Activated naive CD8-positive, alpha-beta T cell (primary cell): ENCODE measurements around the gene ACTRT3.

Experiments
- H3K27ac Mint-ChIP-seq: one replicate; pipeline ENCODE4 v1.8.0; 2021; ENCODE audit warnings: mixed read lengths
- H3K27me3 Mint-ChIP-seq: one replicate; pipeline ENCODE4 v1.8.0; 2021; ENCODE audit warnings: mixed read lengths
- H3K36me3 Mint-ChIP-seq: one replicate; pipeline ENCODE4 v1.8.0; 2021; ENCODE audit warnings: mixed read lengths
- H3K4me1 Mint-ChIP-seq: one replicate; pipeline ENCODE4 v1.8.0; 2021; ENCODE audit warnings: low read depth, mixed read lengths
- H3K4me3 Mint-ChIP-seq: one replicate; pipeline ENCODE4 v1.8.0; 2021; ENCODE audit warnings: mild to moderate bottlenecking, mixed read lengths
- H3K9me3 Mint-ChIP-seq: one replicate; pipeline ENCODE4 v1.8.0; 2021; ENCODE audit warnings: low read depth, mixed read lengths

Gene ACTRT3

DNA sequence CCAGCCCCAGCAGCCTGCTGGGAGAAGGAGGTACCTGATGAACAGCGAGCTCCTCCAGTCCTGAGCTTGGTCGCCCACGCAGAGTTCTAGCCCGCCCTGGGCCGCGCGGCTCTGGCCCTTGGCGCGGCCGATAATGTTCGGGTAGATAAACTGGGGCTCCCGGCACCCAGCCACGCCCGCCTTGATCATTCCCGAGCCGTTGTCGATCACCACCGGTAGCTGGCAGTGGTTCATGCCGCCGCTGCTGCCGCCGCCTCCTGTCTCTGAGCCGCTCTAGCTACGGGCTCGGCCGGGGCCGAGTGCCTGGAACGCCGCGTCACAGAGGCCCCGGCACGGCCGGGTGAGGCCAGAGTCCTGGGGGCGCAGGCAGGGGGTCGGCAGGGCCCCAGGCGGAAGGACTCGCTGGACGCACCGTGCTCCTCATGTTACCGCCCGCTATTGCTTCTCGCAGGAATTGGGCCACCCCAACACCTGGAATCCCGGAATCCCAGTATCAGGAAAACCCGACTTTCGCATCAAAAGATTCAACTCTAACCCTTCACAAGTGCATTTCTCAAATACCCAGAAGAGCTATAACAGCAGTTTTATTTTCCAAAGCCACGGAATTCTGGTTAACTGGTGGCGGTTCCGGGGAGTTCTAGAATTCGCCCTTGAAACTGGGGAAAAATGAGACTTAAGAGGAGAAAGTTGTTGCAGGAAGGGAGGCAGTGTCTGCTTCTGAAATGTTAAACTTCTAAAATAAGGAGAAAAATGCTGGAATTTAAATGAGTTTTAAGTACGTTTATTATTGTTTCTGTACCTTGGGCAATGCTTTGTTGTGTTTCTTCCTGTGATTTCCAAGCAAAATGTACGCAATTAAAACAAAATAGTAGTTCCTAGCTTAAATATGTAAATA is at the start of gene ACTRT3:
ACTRT3 (minus strand) TSS at position 275 of the 895 bp plus-strand sequence; CDS start at position 234, 41 bp downstream.
- peak within 1 kb of the TSS; percentile 91 for H3K4me3 Mint-ChIP-seq
- H3K36me3 Mint-ChIP-seq: peaks cover 3% of the 10 kb centered on the region
- no peaks in the 10 kb centered on the region for H3K27me3 Mint-ChIP-seq
- H3K9me3 Mint-ChIP-seq: no peaks in the 10 kb centered on the region
- peaks cover 24% of the 10 kb centered on the region for H3K4me1 Mint-ChIP-seq
- peak within 1 kb of the TSS; percentile 86 for H3K27ac Mint-ChIP-seq

DNA sequence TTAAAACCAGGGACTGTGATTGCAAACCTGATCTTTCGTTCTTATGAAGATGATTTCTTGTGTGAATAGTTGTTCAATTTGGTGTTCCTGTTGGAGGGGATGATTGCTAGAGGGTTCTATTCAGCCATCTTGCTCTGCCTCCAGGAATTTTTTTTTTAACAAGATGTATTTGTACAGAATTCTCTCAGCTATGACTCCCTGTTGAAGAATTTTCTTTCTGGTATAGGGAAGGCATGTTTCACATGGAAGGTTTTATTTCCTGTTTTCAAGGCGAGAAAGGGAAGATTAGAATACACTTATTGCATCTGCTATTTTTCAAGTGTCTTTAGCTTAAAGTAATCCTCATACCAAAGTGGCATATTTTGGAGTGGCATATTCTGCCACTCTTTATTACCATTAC is 49.0 kb upstream of the ACTRT3 start:
- no peak overlapping the region for H3K27ac Mint-ChIP-seq
- peaks cover 3% of the 10 kb centered on the region for H3K27me3 Mint-ChIP-seq
- H3K4me3 Mint-ChIP-seq: no peak overlapping the region
- H3K9me3 Mint-ChIP-seq: peaks cover 10% of the 10 kb centered on the region
- peaks cover 7% of the 10 kb centered on the region for H3K4me1 Mint-ChIP-seq
- no peaks in the 10 kb centered on the region for H3K36me3 Mint-ChIP-seq

DNA sequence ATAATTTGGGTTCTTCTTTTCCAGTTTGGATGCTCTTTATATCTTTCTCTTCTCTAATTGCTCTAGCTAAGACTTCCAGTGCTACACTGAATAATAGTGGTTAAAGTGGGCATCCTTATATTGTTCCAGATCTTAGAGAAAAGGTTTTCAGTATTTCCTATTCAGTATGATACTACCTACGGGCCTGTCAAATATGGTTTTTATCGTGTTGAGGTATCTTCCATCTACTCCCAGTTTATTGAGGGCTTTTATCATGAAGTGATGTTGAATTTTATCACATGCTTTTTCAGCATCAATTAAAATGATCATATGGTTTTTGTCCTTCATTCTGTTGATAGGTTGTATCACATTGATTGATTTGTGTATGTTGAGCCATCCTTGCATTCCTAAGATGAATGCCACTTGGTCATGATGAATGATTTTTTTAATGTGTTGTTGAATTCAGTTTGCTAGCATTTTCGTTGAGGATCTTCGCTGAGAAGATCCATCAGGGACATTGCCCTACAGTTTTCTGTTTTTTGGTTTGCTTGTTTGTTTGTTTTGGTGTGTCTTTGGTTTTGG is 46.3 kb upstream of the ACTRT3 start:
- Mint-ChIP-seq H3K27me3 (no peaks in the 10 kb centered on the region), H3K9me3 (peaks cover 10% of the 10 kb centered on the region), H3K4me1 (peaks cover 21% of the 10 kb centered on the region), H3K4me3 (no peak overlapping the region), H3K36me3 (no peaks in the 10 kb centered on the region), H3K27ac (no peak overlapping the region)

DNA sequence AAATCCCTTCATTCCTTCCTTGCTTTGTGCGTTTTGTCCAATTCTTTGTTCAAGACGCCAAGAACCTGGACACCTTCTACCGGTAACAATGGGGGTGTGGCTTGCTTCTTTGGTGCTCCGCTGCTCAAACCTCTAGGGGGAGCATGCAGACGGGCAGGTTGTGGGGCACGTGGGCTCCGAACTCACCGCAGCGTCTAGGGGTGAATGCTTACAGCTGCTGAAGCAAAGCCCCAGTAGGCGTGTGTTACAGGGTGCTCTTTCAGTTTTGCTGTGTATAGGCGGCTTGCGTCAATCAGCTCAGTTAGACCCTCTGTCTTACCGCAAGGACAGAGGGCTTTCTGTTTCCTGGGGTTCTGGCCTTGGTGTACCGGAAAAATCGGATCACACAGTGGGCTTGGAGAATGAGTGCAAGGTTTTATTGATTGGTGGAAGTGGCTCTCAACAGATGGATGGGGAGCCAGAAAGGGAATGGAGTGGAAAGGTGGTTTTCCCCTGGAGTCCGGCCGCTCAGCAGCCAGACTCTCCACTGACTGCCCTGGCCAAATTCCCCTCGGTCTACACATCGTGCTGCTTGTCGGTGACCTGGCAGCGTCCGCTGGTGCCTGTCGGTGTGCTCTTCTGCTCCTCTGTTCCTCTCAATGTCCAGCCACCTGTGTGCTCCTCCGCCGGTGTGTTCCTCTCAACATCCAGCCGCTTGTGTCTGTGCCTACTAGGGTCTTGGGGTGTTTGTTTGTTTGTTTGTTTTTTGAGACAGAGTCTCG is 44.6 kb upstream of the ACTRT3 start:
- H3K27me3 Mint-ChIP-seq: no peaks in the 10 kb centered on the region
- H3K4me3 Mint-ChIP-seq: peak overlapping the region; percentile 88
- H3K36me3 Mint-ChIP-seq: no peaks in the 10 kb centered on the region
- H3K27ac Mint-ChIP-seq: peak overlapping the region; percentile 76
- H3K4me1 Mint-ChIP-seq: peaks cover 21% of the 10 kb centered on the region
- peaks cover 10% of the 10 kb centered on the region for H3K9me3 Mint-ChIP-seq

DNA sequence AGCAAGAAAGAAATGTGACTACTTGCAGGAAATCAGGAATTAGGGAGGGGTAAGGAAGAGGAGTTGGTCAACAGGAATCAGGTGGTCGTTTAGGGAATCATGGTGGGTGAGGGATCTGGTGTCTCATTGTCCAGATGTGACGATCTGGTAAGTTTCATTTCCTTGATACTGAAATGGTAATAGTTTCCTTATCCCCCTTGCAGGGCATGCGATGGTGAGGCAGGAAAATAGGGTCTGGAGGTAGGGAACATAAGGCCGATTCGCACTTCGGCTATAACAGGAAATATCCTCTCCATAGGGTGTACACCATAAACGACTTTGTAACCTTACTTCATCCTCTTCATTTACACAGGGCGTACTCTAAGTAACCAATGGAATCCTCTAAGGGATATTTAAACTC is 43.9 kb upstream of the ACTRT3 start:
- peak overlapping the region; percentile 88 for H3K4me3 Mint-ChIP-seq
- H3K9me3 Mint-ChIP-seq: peaks cover 10% of the 10 kb centered on the region
- H3K36me3 Mint-ChIP-seq: peaks cover under 1% of the 10 kb centered on the region
- H3K27me3 Mint-ChIP-seq: no peaks in the 10 kb centered on the region
- peak overlapping the region; percentile 76 for H3K27ac Mint-ChIP-seq
- H3K4me1 Mint-ChIP-seq: peaks cover 21% of the 10 kb centered on the region

DNA sequence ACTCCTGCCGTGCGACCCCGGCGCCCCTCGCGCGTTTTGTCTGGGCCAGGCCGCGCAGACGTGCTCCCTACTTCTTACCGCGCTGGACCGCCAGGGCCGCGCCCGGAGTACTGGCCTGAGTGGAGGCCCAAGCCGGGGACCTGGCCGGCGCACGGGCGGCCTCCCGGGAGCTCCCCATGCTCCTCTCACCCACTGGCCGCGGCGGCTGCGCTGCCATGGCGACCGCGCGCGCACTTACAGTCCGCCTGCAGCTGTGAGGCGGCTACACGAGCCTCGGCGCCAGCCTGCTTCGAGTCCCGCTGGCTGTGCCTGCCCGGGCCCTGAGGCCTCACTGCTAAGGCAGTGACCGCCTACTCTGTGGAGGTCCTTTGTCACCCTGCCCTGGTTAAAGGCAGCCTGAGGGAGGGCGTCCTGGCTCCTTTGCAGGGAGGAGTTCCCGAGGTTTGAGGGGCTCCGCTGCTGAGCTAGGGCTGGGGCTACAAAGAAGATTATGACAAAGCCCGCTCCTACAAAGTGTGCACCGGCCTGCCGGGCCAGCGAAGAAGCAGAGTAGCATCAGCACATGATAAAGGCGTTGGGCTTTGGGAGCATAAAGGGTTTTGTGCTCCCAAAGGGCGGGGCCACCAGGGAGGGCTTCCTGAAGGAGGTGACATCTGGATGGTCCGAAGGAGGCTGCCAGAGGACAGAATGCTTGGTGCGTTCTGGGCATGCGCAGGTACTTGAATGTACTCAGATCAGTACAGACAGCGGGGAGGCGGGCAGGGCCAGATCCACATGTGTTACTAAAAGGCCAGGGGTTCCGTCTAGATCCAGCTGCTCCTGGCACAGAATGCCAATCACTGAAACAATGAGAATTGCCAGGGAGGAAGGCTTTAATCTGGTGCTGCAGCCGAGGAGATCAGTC is 43.2 kb upstream of the ACTRT3 start, which contains the start of the genes LRRC34 and LRRIQ4:
LRRC34 (minus strand) TSS at position 573 of the 904 bp plus-strand sequence; CDS start at position 217, 356 bp downstream.
LRRIQ4 (plus strand) TSS at position 539 of the 904 bp plus-strand sequence. CDS start 9,052 bp downstream, outside the sequence.
- H3K4me3 Mint-ChIP-seq: peak within 1 kb of the TSS; percentile 88
- H3K9me3 Mint-ChIP-seq: peaks cover 10% of the 10 kb centered on the region
- H3K27ac Mint-ChIP-seq: peak within 1 kb of the TSS; percentile 81
- H3K4me1 Mint-ChIP-seq: peaks cover 21% of the 10 kb centered on the region
- H3K27me3 Mint-ChIP-seq: no peaks in the 10 kb centered on the region
- H3K36me3 Mint-ChIP-seq: peaks cover 2% of the 10 kb centered on the region

DNA sequence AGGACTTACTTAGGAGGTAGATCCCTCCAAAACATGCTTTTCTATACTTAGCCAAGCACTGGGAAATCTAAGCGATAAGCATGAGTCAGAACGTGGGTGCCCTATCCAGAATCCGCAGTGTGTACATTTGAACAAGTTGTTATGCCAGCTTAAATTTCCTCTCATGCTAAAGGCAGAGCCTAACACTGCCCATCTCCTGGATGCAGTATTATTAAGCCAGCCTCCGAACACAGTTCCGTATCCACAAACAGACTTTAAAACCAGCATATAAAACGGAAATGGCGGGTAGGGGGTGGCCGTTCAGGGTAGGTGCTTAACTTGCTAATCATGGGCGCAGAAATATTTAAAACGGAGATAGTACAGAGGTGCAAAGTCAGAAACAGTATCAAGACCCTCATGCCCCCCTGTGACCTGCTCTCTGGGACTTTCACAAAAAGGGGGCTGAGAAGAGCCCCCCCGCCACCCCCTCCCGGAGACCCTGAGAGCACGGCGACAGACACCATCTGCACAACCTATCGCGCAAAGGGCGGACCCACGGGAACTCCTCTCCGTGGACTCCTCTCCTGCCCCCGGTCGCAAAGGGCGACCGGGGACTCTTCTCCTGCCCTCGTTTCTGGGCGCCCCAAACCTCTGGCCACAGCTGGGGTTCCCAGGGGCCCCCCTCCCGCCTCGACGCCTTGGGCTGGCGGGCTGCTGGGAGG is 42.4 kb upstream of the ACTRT3 start:
- no peaks in the 10 kb centered on the region for H3K27me3 Mint-ChIP-seq
- H3K9me3 Mint-ChIP-seq: peaks cover 10% of the 10 kb centered on the region
- peaks cover 2% of the 10 kb centered on the region for H3K36me3 Mint-ChIP-seq
- H3K27ac Mint-ChIP-seq: peak overlapping the region; percentile 81
- H3K4me3 Mint-ChIP-seq: peak overlapping the region; percentile 88
- peaks cover 21% of the 10 kb centered on the region for H3K4me1 Mint-ChIP-seq

DNA sequence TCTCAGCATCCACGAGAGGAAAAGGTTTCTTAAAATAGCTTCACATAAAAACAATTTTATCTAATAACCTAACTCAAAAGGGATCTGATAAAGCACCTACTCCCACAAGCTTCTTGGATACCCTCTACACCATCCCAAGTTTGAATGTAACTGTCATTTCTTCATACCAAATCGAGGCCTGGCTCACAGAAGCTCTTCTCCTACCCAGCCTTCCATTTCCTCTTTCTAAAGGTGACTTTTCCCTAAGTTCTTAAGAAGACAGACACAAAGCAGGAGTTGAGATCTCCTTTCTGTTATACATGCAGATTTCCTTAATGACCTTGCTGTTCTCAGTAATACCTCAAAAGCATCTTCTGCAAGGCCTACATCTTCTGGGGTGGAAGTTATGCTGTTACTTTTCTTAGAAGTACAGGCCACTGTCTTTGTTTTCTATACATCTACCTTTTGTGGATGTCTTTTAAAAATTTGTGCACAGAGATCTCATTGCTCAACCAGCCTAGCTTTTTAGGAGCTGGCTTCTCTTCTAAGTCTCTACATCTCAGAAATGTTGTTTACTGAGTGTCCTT is 40.0 kb upstream of the ACTRT3 start:
- Mint-ChIP-seq H3K9me3 (no peaks in the 10 kb centered on the region), H3K27ac (no peak overlapping the region), H3K27me3 (no peaks in the 10 kb centered on the region), H3K4me1 (peaks cover 21% of the 10 kb centered on the region), H3K36me3 (peaks cover 2% of the 10 kb centered on the region), H3K4me3 (no peak overlapping the region)

DNA sequence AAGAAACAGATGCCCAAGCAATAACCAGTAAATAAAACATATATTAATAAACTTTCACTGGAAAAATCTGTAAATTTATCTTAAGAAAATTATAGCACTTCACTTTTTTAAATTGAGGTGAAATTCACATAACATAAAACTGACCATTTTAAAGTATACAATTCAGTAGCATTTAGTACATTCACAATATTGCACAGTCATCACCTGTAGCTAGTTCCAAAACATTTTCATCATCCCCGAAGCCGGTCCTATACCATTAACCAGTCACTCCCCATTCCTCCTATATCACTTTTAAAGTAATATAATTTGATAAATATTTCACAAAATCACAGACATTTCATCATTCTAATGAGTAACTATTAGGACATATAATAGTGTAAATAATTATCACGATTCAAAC is 35.3 kb upstream of the ACTRT3 start:
- H3K9me3 Mint-ChIP-seq: no peaks in the 10 kb centered on the region
- H3K36me3 Mint-ChIP-seq: peaks cover 2% of the 10 kb centered on the region
- no peak overlapping the region for H3K27ac Mint-ChIP-seq
- H3K4me3 Mint-ChIP-seq: no peak overlapping the region
- H3K4me1 Mint-ChIP-seq: no peaks in the 10 kb centered on the region
- H3K27me3 Mint-ChIP-seq: no peaks in the 10 kb centered on the region

DNA sequence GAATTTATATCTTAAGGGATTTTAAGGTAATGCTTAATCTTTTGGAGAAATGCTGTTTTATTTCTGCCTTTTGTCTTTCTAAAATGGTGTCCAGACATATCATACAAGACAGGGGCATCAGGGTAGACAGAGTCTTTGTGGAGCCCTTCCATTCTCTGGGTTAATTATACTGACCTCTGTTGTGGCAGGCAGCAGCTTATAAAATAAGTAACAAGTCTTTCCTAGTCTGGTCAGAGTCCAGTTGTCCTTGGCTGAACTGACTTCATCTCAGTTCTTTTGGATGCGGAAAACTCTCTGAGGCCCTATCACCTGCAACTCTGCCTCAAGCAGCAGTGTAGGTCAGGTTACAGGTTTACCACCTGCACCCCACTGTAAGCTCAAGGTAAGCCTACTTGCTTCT is 23.0 kb upstream of the ACTRT3 start:
- no peaks in the 10 kb centered on the region for H3K9me3 Mint-ChIP-seq
- peak overlapping the region; percentile 11 for H3K27ac Mint-ChIP-seq
- no peaks in the 10 kb centered on the region for H3K27me3 Mint-ChIP-seq
- peaks cover 7% of the 10 kb centered on the region for H3K36me3 Mint-ChIP-seq
- no peak overlapping the region for H3K4me3 Mint-ChIP-seq
- H3K4me1 Mint-ChIP-seq: peaks cover 5% of the 10 kb centered on the region

DNA sequence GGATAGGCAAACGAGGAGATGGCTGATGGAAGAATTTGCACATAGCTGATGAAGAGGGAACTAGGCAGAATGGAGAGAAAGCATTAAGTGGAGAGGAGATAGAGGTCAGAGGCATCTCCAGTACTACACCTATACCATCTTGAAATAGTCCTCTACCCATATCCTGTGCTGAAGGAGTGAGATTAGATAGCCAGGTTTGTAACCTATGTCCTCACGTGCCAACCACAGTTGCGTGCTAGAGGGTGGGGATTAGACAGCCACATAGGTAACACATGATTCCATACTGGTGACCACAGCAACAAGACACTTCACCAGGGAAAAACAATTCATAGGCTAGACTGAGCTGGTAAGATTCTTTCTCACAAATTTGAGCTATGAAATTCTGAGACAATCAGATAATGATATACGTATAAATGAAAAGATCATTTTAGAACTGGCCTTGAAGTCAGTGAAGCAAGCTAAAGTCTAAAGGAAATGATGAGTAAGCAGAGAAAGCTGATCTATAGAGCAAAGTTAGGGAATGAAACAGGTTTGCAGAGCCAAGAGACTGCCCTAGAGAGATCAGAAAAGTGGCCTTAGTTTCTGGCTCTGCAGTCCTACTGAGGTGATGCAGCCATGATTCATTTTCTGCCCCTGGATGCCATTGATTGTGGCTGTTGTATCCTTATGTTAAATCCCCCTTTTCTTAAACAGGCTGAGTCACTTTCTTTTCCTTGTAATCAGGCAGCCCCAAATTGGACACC is 21.5 kb upstream of the ACTRT3 start:
- Mint-ChIP-seq H3K4me1 (peaks cover 5% of the 10 kb centered on the region), H3K4me3 (no peak overlapping the region), H3K9me3 (no peaks in the 10 kb centered on the region), H3K36me3 (peaks cover 10% of the 10 kb centered on the region), H3K27ac (no peak overlapping the region), H3K27me3 (no peaks in the 10 kb centered on the region)

DNA sequence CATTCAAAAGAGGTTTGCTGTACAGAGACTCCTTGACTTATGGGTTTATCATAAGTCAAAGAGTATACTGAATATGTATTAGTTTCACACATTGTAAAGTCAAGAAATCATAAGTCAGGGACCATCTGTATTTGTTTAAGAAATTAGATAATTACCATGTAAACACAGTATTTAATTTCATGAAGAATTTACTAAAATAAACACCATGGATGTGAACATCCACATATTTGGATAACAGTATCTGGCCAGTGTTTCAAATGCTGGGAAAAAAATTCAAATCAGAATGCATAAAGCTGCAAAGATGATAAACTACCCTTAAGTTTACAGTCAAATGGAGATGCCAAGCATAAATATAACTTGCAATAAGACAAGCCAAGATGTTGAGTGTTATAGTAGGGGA is 20.9 kb upstream of the ACTRT3 start:
- Mint-ChIP-seq H3K36me3 (peaks cover 11% of the 10 kb centered on the region), H3K4me3 (no peak overlapping the region), H3K4me1 (peaks cover 5% of the 10 kb centered on the region), H3K9me3 (no peaks in the 10 kb centered on the region), H3K27ac (no peak overlapping the region), H3K27me3 (no peaks in the 10 kb centered on the region)

DNA sequence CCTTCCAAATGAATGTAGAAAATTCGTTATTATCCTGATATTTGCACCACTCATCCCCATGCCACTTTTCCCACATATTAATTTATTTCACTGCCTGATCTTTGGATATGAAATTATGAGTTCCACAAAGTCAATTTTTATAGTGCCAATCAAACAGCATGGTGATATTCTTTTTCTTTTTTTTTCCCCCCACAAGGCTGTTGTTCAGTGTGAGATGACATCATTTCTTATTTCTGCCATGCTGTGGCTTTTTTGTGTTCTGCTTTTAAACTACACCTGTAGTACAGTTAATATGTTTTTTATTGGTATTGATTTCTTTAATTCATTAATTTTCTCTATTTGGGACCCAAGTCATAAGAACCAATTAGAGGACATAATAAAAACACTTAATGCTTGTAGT is 18.4 kb upstream of the ACTRT3 start:
- Mint-ChIP-seq H3K36me3 (peaks cover 11% of the 10 kb centered on the region), H3K4me1 (peaks cover 5% of the 10 kb centered on the region), H3K9me3 (no peaks in the 10 kb centered on the region), H3K4me3 (no peak overlapping the region), H3K27me3 (no peaks in the 10 kb centered on the region), H3K27ac (no peak overlapping the region)
